ENCODE measurements around the gene NHP2.

Gene NHP2

DNA sequence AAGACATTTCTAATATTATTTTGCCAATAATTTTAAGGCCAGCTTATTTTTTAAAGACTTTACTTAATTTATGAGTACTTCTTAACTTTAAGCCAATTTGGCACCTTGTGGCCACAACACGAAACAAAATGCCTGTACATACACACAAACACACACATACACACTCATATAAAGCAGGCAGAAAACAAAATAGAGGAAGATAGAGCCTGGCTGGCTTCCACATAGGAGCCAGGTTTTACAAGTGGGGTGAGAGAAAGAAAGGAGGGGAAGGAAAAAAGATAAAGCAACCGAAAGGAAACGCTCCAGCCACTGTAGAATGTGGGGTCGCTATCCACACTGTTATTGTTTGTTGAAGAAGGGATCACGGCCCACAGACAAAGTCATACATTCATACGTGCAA is 23.1 kb upstream of the NHP2 start:
- TF ChIP-seq, protein P1, sequence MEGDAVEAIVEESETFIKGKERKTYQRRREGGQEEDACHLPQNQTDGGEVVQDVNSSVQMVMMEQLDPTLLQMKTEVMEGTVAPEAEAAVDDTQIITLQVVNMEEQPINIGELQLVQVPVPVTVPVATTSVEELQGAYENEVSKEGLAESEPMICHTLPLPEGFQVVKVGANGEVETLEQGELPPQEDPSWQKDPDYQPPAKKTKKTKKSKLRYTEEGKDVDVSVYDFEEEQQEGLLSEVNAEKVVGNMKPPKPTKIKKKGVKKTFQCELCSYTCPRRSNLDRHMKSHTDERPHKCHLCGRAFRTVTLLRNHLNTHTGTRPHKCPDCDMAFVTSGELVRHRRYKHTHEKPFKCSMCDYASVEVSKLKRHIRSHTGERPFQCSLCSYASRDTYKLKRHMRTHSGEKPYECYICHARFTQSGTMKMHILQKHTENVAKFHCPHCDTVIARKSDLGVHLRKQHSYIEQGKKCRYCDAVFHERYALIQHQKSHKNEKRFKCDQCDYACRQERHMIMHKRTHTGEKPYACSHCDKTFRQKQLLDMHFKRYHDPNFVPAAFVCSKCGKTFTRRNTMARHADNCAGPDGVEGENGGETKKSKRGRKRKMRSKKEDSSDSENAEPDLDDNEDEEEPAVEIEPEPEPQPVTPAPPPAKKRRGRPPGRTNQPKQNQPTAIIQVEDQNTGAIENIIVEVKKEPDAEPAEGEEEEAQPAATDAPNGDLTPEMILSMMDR (IDR thresholded peaks at IDR 0.05; ENCODE audit: low read length, missing control alignments), result no peak
- H3K4me3 ChIP-seq (replicated peaks; ENCODE audit: low read depth, low read length), result no peak overlapping the region
- no peak for DNase-seq (ENCODE audit: low read depth)

DNA sequence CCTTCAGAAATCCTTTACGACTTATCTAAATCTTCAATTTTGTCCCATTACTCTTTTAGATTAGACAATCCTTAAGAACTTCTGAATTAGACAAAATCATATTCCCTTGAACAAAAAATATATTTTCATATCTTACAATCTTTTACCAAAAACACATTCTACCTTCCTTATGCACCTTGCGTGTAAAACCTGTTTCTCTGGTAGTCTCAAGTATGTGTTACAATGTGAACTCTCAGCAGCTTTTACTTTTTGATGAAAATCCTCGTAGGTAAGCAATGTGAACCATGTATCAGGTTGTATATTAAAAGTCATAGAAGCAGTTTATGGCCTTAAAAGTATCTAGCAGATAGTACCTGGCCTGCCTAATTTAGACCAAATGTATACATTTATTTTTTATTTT is 20.8 kb upstream of the NHP2 start:
- TF ChIP-seq, protein P1 (IDR thresholded peaks at IDR 0.05; ENCODE audit: low read length, missing control alignments), result no peak
- no peak for DNase-seq (ENCODE audit: low read depth)
- H3K4me3 ChIP-seq (replicated peaks; ENCODE audit: low read depth, low read length), result no peak overlapping the region

- TF ChIP-seq, protein P1 (IDR thresholded peaks at IDR 0.05; ENCODE audit: low read length, missing control alignments), result no peak
- no peak overlapping the region for H3K4me3 ChIP-seq (replicated peaks; ENCODE audit: low read depth, low read length)
- no peak for DNase-seq (ENCODE audit: low read depth)
These were observed 16.8 kb upstream of the NHP2 start for GRCh38 chr5:178170455-178170854.

GRCh38 chr5:178165581-178165980 is 11.9 kb upstream of the NHP2 start:
- no peak overlapping the region for H3K4me3 ChIP-seq (replicated peaks; ENCODE audit: low read depth, low read length)
- no peak for DNase-seq (ENCODE audit: low read depth)
- TF ChIP-seq, protein P1 (IDR thresholded peaks at IDR 0.05; ENCODE audit: low read length, missing control alignments), result no peak

DNA sequence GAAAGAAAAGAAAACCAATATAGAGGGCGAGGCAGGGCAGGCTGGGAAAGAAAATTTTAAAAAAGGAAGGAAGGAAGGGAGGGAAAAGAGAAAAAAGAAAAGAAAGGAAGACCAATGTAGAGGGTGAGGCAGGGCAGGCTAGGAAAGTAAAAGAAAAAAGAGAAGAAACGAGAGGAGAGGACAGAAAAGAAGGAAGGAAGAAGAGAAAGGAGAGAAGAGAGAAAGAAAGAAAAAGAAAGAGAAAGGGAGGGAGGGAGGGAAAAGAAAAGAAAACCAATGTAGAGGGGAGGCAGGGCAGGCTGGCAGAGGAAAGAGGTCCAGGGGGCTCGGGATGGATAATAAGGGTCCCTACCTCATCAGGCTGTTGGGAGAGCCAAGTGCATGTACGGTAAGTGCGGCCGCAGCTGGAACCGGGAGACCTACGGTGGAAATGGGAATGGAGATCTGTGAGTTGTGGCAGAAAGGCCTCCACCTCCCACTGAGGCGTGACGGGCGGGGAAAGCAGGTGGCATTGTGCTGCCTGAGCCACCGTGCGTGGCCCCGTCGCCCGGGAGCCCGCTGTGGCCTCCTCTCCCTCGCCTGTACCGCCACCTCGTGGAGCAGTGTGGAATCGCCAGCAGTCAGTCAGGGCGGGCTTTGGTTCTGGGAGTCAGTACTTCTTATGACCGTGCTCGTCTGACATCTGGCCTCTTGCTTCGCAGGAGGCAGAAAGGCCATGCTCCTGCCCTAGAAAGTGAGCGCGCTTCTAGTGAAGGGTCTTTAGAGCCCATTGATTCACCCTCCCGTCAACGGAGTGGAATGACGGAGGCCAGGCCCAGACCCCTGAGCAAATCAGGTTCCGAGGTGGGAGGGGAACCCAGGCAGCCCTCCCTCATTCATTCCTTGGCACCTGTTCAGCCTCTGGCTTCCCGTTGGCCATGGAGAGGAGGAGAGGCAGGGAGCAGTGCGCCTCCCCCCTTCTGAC is 10.4 kb upstream of the NHP2 start:
- no peak overlapping the region for H3K4me3 ChIP-seq (replicated peaks; ENCODE audit: low read depth, low read length)
- peak; percentile 74 for DNase-seq (ENCODE audit: low read depth)
- TF ChIP-seq, protein P1 (IDR thresholded peaks at IDR 0.05; ENCODE audit: low read length, missing control alignments), result peak; percentile 96

- no peak overlapping the region for H3K4me3 ChIP-seq (replicated peaks; ENCODE audit: low read depth, low read length)
- DNase-seq (ENCODE audit: low read depth), result no peak
- TF ChIP-seq, protein P1 (IDR thresholded peaks at IDR 0.05; ENCODE audit: low read length, missing control alignments), result no peak
These were observed 8.8 kb upstream of the NHP2 start for GRCh38 chr5:178162481-178162880.
